Stimulated activated CD4-positive, alpha-beta T cell treated with anti-CD3 and anti-CD28 coated beads, Interleukin-1b, Interleukin-23, amount 100 ng/mL, for 4 hours (primary cell): ENCODE measurements around the gene SP6.

Experiments
- DNase-seq, 2 donors: peaks; one replicate each; pipeline ENCODE4 v3.0.0-alpha.2; 2020; ENCODE audit warnings: low read depth in 2 of 2

The SP6 gene

DNA sequence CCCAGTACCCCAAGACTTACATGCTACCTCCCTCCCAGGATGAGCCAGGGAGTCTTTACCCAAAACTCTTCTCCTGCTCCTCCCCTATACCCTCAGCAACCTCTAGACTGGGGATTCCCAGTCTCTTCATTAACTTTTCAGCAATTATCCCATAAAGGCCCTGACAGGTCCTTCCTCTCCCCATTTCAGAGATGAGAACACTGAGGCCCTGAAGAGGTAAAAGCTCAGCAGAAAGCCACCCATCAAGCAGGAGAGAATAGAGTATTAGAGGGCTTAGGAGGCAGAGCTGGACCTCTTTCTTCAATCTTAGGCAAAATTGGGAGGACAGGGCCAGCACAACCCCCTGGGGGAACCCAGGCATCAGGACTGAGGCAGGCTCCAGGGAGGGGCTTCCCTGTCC, 5.9 kb upstream of the SP6 start:
- no peak for DNase-seq

DNA sequence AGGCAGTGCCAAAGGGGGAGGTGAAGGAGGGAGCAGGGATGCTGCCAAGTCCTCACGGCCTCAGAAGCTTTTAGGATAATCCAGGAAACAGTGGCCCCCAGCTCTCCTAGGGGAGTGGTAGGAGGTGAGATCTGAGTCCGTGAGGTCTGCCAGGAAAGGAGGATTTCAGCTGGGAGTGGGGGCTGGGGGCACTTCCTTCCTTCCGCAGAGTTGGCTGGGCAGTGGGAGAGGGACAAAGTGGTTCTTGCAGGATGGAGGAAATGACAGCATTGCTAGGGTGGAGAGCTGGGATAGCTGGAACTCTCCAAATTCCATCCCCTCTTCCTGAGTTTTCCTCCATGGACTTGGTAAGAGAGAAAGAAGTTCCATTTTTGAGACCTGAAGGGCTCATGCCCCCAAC, 4.8 kb upstream of the SP6 start:
- no peak for DNase-seq

DNA sequence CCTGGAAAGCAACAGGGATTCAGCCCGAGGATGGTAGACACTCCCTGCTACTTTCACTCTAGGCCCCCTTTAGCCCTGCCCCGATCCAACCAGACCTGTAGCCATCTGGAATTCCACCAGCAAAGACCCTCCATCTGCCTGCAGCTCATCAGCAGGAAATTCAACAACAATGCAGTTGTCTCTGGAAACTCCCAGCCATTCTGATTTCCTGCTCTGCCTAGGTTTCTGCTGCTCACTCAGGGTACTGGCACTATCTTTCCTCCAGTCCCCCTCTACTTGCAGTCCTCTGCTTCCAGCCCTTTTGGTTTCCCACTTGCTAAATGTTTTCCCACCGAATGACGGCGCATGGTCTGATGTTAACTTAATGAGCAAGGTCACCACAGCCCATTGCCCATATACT, 2.7 kb upstream of the SP6 start:
- DNase-seq = no peak

DNA sequence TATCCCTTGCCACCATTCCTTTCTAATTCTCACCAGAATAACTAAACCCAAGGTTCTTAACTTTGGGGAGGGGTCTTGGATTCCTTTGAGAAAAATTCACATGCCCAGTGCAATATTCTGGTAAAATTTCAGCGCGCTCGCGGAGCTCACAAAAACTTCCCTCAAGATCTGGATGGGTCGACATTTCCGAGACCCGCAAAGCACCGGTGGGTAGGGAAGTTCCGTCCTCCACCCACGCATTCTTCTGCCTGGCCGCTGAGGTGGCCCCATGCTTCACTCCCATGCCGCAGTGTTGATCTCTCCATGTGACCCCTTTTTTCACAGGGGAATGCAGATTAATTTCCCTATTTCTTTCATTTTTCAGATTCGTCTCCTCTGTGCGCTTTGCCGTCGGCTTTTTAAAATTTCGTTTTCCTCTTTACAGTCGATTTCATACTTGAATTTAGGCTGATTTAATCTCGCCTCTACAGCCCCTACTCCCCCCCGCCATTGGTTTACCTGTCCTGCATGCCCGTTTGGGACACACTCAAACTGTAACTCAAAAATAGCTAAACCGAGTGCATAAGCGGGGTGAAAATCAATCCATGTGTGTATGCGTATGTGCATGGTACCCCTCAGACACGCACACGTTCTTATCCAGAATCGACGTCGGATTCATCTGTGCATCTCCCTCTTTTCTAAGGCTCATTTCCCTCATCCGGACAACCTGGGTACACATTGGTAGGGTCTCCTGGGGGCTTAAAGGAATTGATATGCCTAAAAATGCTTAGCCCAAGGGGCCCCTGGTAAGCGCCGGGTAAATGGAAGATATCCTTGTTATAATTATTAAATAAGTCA, 1.4 kb upstream of the SP6 start:
- no peak for DNase-seq

DNA sequence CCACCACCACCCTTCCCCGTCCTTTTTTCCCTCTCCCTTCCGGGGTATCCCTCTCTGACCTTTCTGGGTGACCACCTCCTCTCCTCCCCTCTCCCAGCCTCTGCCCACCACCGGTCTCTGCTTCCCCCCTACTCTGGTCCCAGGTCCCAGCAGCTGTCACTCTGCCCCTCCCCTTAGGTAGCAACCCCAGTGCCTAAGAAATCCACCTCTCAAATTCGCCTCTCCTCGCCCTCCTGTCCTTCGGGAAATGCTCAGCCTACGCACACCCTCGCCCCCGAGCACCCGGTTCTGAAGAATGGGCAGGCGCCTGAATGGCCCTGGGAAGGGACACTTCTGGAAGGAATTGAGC, 775 bp upstream of the SP6 start:
- no peak for DNase-seq

DNA sequence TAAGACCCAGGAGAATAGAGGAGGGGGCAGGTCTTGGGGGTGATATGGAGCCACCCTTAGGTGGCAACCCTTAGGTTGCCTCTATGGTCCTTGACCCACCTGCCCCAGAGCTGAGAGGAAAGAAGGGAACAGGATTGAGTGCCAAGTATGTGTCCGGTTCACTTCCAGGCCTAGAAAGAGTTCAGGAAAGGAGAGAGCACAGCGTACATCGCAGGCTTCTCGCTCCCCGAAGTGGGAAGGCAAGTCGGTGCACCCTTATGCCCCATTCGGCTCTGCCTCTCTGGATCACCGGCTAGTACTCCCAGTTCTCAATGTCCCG, 631 bp downstream of the SP6 start:
- no peak for DNase-seq

DNA sequence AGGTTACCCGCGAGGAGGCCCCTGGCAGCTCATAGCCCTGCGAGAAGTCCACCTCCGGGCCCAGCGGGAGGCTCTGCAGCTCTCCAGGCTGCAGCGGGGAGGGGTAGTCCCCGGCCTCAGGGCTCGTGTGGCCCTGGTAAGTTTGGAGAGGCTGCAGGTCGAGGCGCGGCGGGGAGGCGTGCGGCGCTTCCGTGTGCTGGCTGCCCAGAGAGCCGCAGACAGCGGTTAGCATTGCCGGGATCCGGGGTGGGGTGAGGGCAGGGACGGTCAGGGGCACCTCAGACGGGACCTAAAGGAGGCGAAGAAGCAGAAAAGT, 2.8 kb downstream of the SP6 start:
- DNase-seq = no peak

DNA sequence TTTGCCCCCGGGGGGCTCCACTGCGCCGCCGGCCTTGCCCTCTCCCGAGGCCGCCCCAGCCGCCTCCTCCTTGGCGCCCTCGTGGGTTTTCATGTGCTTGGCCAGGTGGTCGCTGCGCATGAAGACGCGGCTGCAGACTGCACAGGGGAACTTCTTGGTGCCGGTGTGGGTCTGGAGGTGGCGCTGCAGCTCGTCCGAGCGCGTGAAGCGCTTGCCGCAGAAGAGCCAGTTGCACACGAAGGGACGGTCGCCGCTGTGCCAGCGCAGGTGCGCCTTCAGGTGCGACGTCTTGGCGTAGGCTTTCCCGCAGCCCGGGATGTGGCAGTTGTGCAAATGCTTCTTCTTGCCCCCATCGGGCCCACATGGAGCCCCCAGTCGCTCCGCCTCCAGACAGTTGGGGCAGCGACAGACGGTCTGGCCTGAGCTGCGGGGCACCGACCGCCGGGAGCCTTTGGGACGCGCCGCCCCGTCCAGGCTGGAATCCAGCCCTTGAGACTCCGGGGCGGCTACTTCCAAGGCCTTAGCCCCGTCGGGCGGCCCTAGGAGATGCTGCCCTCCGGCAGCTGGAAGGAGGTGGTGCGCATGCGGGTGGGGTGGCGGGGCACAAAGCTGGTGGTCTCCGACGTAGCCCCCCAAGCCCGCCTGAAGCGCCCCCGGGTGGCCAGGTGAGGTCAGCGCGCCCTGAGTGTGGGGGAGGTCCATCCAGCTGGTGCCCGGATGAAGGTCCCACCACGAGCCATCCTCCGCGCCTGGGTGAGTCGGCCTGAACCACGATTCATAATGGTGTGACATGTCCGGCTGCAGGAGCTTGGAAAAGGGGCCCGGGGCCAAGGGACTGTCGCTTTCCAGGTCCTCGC, 3.4 kb downstream of the SP6 start:
- DNase-seq = no peak

DNA sequence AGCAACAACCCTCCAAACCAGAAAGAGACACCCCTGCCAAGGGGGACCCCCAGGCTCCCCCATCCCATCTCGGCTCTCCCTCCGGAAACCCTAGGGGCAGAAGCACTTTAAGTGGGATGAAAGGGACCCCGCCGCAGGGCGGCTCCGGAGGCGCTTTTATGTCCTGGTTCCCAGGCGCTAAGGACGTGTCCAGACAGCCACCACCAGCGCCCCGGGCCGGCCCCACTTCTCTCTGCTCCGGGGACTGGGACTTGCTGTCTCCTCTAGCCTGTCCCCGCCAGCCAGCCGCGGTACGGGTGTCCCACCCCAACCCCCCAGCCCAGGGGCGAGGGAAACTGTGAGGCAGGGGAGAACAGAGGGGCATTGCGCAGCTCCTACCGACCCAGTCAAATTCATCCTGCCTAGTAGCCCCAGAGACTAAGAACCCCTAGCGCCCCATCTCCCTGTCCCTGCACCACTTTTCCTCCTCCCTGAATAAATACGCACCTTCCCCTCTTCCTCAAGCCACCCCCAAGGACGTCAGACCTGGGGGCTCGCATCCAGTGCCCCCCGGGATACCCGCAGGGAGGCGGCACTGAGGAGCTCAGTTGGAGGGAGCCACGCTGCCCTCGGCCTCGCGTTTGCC, 4.1 kb downstream of the SP6 start:
- DNase-seq = no peak

DNA sequence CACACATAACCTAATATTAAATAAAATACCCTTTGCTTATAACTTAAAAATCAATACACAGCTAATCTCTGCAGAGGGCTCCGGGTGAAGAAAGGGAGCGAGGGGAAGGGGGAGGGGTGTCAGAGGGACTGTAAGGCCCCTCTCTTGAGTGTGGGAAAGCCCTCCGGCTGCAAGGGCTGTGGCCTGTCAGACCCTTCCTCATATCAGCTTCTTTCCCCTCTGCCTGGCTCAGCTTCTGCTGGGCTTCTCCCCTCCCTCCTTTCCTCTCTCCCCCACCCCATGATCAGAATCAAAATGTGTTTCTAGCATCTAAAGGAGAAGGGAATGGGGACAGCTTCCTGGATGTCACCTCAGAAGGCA, 5.3 kb downstream of the SP6 start:
- no peak for DNase-seq

DNA sequence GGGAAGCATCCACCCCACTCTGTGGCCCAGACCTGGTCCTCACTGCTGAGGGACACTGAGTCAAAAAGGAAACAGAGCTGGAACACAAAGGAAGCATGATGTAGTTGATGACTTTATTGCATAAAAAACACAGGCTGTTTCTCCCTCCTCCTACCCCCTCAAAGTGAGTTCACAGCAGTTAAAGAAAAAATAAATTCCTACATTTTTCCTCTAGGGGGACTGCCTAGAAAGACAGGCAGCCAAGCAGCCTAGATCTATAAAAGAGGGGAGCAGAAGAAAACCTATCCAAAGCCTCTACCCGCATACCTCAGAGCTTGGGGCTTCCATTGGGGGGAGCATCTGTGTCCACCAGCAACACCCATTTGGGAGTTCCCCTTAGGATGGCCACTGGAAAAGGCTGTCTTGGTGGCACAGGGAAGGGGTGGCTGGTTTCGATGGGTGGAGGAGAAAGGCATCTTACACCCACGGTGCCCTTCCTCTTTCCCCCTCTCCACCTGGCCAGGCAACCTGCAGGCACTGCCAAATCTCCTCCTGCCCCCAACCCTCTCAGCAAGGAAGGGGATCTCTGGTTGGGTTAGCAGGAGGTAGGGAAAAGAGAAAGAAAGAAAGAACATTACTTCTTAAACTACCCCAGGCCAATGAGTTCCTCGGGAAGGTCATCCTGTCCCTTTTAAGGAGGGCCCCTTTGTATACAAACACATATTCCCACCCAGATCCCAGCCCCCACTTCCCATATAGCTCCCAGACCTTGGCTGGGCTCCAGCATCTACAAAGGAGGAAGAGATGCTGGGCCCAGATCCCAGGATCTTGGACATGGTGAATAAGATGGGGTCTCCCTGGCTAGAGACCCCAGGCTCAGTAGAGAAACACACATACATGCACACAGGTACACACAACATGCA, 5.9 kb downstream of the SP6 start:
- no peak for DNase-seq

DNA sequence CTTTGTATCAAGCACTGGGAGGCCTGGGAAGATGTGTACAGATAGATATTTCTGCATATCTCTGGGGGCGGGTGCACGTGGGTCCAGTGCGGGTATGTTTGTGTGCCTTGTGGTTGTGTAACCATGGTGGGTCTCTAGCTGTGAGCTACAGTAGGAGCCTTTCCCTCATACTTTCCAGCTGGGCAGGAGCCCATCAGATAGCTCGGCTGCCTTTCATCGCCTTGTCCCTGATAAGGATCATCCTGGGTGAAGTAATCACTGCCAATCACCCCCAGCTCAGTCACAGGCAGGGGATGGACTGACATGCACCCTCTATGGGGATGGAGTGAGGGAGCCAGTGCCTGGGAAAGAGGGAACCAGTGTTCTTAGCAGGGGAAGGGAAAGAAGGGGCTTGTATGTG, 6.7 kb downstream of the SP6 start:
- no peak for DNase-seq

DNA sequence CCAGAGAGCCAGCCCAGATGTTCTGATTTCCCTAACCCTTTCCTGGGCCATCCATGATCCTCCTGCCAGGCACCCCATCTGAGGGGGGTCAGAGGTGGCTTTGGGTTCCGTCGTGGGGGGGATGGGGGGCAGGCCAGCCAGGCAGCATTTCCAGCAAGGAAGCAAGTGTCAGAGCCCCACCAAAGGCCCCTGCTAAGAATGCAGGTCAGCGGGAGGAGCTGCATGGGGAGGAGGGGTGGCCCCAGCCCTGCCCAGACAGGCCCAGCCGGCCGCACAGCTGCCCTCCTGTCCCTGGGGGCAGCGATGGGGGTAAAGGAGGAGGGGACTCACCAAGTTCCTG, 7.6 kb downstream of the SP6 start:
- no peak for DNase-seq

DNA sequence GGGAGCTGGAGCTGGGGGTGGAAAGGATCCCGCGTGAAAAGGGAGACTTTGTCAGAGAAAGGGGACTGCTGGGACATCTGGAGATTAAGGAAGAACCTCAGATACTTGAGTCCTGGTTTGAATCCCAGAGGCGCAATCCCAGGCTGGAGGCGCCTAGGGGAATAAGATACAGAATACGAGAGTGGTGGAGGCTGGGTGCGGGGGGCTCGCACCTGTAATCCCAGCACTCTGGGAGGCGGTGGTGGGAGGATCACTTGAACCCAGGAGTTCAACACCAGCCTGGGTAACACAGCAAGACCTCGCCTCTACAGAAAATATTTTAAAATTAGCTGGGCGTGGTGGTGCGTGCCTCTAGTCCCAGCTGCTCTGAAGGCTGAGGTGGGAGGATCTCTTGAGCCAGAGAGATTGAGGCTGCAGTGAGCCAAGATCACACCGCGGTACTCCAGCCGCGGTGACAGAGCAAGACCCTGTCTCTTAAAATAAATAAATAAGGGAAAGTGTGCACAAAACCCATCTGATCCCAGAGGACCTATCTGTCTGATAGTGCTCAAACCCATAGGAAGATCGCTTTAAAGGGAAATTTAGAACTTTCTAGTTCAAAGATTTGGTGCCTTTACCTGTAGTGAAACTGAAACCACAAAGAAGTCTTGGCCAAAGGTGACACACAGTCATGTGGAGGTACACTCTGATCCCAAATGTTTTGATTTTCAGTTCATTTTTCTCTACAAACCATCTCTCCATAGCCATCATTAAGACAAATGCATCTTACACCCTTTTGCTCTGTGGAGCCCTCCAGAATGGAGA, 9.3 kb downstream of the SP6 start:
- DNase-seq = no peak

DNA sequence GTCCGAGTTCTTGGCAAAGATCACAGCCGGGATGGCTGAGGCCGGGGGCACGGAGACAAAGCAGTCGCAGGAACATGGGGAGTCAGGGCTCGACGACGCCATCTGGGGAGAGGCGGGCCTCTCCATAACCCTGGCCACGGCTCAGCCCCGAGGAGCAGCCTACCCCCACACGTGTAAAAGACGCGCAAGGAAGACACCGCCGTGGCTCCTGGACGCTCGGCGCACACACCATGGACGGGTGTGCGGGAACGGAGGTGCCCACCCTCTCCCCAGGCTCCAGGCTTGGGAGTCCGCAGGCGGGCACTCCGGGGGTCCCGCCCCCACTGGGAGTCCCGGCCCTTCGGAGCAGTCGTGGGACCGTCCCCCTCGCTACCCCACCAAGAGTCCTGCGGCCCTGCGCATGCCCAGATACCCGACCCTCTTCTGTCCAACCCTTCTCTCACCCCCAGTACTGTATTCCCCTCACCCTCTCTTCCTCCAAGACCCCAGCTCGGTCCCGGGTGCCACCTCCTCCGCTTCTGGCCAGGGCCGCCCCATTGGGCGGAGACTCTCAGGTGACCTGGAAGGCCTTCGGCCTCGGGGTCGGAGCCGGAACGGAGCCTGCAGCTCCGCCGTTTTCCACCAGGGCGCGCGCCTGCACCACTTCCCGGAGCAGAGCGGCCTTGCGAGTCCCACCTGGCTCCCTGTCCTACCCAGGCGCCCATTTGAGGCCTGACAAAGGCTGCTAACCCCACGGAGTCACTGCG, 10.0 kb downstream of the SP6 start, which contains the start of gene SCRN2:
Gene SCRN2 (minus strand): TSS at position 532 of the 746 bp plus-strand sequence. CDS start 430 bp downstream, at position 102.
- DNase-seq = peak; percentile 81 to 84

DNA sequence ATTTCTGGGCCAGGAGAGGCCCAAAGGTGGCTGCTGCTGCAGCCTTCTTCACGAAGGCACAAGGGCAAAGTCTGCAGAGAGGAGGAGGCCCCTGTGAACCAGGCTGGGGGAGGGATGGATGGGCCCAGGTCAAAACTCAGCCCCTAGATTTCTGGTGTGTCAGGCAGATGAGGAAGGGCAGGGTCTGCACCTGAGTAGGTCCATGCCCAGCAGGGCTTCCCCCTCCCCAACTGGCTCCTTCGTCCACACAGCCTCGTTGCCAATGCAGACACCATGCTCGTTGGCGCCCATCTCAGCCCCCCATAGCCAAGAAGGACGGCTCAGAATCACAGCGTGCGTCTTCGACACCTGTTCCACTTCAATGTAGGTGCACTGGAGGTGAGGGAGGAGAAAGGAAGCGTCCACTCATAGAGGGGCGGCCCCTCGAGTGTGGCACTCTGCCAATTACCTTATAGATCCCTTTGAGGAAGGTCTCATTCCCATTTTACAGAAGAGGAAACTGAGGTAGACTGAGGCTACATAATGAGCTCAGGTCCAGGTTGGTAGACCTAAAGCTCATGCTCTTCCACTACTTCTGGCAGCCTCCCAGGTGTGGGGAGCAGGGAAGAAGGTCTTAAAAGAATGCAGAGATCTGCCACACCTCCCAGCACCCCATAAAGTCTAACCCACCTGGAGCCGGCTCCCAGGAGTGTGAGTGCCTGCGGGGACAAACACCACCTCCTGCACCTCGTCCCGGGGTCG, 10.8 kb downstream of the SP6 start:
- no peak for DNase-seq

DNA sequence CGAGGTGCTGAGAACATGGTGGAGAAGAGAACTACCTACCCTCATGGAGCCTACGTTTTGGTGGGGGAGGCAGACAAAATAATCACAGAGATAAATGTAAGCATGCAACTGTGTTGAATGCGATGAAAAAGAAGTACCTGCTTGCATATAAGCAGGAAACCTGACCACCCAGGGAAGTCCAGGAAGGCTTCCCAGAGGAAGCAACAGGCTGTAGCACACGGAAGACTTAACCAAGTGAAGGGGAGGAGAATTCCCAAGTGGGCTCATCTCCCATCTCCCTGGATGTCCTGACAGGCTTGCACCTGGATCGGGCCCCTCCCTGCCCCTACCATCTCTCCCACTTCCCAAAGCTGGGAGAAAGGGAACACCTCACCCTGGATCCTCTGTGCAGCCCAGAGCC, 11.9 kb downstream of the SP6 start:
- no peak for DNase-seq

DNA sequence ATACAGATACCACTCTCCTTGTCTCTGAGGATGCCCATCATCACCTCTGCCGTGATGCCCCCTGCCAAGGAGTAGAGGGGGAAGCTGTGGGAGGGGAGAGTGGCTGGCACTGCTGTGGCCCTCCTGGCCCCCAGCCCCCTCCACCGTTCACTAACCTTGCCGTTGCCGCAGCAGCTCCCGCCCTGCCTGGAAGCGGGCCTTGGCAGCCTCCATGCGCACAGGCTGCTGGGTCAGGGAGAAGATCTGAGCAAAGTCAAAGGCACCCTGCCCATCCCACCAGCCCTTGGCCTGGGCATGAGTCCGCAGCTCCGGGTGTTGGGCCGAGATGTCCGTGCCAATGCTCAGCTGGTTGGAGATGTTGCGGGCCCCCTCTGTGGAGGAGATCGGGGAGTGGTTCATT, 12.3 kb downstream of the SP6 start:
- no peak for DNase-seq

DNA sequence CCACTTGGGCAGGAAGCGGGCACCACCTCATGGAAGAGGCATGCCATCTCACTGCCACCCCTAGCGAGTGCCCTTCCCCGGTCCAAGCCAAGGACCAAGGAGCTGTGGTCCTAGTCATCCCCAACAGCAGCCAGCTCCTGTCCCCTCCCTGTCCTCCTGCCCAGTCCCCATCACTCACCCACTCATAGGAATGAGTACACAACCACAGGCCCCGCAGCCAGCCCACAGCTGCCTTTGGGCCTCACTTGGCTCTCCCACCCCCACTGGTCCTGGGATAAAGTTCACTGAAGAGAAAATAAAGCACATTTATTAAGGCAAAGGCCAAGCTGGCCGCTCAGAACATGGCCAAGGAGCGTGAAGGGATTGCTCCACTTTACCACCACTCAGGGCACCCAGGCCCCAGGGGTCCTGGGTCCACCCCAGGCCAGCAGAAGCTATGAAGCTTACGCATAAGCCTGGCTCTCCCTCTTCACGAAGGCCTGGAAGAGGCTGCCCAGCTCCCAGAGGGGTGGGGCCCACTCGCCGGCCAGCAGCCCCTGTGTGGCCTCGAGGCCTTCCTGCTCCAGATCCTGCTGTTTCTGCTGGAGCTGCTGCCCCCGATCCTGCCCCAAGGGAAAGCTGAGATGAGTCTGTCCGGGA, 13.4 kb downstream of the SP6 start:
- DNase-seq = no peak
